ENCODE measurements around the gene CEP112.
A peak's percentile ranks its signal among the peaks of the same experiment; 100 is the strongest.

GRCh38 chr17:66200685-66201092 lies 8.8 kb upstream of the CEP112 start:
- TF ChIP-seq, protein P1, sequence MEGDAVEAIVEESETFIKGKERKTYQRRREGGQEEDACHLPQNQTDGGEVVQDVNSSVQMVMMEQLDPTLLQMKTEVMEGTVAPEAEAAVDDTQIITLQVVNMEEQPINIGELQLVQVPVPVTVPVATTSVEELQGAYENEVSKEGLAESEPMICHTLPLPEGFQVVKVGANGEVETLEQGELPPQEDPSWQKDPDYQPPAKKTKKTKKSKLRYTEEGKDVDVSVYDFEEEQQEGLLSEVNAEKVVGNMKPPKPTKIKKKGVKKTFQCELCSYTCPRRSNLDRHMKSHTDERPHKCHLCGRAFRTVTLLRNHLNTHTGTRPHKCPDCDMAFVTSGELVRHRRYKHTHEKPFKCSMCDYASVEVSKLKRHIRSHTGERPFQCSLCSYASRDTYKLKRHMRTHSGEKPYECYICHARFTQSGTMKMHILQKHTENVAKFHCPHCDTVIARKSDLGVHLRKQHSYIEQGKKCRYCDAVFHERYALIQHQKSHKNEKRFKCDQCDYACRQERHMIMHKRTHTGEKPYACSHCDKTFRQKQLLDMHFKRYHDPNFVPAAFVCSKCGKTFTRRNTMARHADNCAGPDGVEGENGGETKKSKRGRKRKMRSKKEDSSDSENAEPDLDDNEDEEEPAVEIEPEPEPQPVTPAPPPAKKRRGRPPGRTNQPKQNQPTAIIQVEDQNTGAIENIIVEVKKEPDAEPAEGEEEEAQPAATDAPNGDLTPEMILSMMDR (IDR thresholded peaks at IDR 0.05) = peak; percentile 80
- TF ChIP-seq POLR2AphosphoS5 (IDR thresholded peaks at IDR 0.05; ENCODE audit: low read depth, low read length) (no peak), SIN3A (IDR thresholded peaks at IDR 0.05; ENCODE audit: borderline replicate concordance, insufficient read depth, low read depth, low read length) (no peak), TCF7L2 (IDR thresholded peaks at IDR 0.05; ENCODE audit: low read depth, low read length) (no peak)
- TF ChIP-seq, protein P2, sequence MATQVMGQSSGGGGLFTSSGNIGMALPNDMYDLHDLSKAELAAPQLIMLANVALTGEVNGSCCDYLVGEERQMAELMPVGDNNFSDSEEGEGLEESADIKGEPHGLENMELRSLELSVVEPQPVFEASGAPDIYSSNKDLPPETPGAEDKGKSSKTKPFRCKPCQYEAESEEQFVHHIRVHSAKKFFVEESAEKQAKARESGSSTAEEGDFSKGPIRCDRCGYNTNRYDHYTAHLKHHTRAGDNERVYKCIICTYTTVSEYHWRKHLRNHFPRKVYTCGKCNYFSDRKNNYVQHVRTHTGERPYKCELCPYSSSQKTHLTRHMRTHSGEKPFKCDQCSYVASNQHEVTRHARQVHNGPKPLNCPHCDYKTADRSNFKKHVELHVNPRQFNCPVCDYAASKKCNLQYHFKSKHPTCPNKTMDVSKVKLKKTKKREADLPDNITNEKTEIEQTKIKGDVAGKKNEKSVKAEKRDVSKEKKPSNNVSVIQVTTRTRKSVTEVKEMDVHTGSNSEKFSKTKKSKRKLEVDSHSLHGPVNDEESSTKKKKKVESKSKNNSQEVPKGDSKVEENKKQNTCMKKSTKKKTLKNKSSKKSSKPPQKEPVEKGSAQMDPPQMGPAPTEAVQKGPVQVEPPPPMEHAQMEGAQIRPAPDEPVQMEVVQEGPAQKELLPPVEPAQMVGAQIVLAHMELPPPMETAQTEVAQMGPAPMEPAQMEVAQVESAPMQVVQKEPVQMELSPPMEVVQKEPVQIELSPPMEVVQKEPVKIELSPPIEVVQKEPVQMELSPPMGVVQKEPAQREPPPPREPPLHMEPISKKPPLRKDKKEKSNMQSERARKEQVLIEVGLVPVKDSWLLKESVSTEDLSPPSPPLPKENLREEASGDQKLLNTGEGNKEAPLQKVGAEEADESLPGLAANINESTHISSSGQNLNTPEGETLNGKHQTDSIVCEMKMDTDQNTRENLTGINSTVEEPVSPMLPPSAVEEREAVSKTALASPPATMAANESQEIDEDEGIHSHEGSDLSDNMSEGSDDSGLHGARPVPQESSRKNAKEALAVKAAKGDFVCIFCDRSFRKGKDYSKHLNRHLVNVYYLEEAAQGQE (IDR thresholded peaks at IDR 0.05; ENCODE audit: insufficient read depth in 1 of 2, low read depth in 2 of 2, low read length in 1 of 2) = no peak
